Measurements from ENCODE around the gene CCDC110.

DNA sequence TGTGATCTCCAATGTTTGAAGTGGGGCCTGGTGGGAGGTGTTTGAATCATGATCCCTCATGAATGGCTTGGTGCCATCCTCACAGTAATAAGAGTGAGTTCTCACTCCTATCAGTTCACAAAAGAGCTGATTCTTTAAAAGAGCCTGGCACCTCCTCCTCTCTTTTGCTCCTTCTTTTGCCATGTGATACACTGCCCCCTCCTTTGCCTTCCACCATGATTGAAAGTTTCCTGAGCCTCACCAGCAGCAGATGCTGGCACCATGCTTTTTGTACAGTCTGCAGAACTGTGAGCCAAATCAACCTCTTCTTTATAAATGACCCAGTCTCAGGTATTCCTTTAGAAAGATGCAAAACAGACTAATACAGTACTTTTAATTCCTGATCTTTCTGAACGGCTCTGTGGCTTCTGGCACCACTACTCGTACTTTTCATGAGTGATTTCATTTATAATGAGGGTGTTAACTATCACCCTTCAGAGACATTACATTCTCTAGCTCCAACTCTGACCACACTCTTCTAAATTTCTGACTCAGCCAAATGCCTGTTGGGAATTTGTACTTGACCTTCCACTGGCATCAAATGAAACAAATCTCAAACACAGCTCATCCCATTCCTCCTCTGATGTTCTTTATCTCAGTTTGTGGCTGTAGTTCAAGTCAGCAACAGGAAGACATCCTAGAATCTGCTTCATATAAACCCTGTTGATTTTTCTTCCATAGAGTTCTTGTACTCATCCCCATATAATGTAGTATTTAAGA lies 50.0 kb downstream of the CCDC110 start:
- TF ChIP-seq, protein P1, sequence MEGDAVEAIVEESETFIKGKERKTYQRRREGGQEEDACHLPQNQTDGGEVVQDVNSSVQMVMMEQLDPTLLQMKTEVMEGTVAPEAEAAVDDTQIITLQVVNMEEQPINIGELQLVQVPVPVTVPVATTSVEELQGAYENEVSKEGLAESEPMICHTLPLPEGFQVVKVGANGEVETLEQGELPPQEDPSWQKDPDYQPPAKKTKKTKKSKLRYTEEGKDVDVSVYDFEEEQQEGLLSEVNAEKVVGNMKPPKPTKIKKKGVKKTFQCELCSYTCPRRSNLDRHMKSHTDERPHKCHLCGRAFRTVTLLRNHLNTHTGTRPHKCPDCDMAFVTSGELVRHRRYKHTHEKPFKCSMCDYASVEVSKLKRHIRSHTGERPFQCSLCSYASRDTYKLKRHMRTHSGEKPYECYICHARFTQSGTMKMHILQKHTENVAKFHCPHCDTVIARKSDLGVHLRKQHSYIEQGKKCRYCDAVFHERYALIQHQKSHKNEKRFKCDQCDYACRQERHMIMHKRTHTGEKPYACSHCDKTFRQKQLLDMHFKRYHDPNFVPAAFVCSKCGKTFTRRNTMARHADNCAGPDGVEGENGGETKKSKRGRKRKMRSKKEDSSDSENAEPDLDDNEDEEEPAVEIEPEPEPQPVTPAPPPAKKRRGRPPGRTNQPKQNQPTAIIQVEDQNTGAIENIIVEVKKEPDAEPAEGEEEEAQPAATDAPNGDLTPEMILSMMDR (conservative IDR thresholded peaks at IDR 0.05) = no peak
- no peak for TF ChIP-seq EZH2 (IDR thresholded peaks at IDR 0.05; ENCODE audit: low read depth)

All from PC-9 (cell line).